Muscle layer of duodenum (tissue), 2 donors: ENCODE data around the gene FEV.

Experiments used
- H3K27ac ChIP-seq: one replicate; pipeline ENCODE4 v1.7.0; 2013; ENCODE audit warnings: mild to moderate bottlenecking, low read length
- H3K27me3 ChIP-seq: one replicate; pipeline ENCODE4 v1.7.0; 2013; ENCODE audit warnings: low read depth, mild to moderate bottlenecking, control low read depth, low read length
- H3K36me3 ChIP-seq, 2 donors: one replicate each; pipeline ENCODE4 v1.7.0; 2013; ENCODE audit warnings: low read length in 2 of 2, control low read depth in 1 of 2, mild to moderate bottlenecking in 1 of 2; ENCODE audit not compliant: insufficient read depth in 2 of 2, control insufficient read depth in 1 of 2
- H3K4me1 ChIP-seq, 2 donors: one replicate each; pipeline ENCODE4 v1.7.0; 2013; ENCODE audit warnings: low read length in 2 of 2, mild to moderate bottlenecking in 2 of 2, control low read depth in 1 of 2, moderate library complexity in 1 of 2; ENCODE audit not compliant: insufficient read depth in 2 of 2, control insufficient read depth in 1 of 2
- H3K4me3 ChIP-seq, 2 donors: one replicate each; pipeline ENCODE4 v1.7.0; 2013; ENCODE audit warnings: low read length in 2 of 2, low read depth in 1 of 2, mild to moderate bottlenecking in 1 of 2
- H3K9me3 ChIP-seq, 2 donors: one replicate each; pipeline ENCODE4 v1.7.0; 2013; ENCODE audit warnings: low read length in 2 of 2, control low read depth in 1 of 2, mild to moderate bottlenecking in 1 of 2; ENCODE audit not compliant: control insufficient read depth in 1 of 2
- donor health status: healthy.

Gene FEV

DNA sequence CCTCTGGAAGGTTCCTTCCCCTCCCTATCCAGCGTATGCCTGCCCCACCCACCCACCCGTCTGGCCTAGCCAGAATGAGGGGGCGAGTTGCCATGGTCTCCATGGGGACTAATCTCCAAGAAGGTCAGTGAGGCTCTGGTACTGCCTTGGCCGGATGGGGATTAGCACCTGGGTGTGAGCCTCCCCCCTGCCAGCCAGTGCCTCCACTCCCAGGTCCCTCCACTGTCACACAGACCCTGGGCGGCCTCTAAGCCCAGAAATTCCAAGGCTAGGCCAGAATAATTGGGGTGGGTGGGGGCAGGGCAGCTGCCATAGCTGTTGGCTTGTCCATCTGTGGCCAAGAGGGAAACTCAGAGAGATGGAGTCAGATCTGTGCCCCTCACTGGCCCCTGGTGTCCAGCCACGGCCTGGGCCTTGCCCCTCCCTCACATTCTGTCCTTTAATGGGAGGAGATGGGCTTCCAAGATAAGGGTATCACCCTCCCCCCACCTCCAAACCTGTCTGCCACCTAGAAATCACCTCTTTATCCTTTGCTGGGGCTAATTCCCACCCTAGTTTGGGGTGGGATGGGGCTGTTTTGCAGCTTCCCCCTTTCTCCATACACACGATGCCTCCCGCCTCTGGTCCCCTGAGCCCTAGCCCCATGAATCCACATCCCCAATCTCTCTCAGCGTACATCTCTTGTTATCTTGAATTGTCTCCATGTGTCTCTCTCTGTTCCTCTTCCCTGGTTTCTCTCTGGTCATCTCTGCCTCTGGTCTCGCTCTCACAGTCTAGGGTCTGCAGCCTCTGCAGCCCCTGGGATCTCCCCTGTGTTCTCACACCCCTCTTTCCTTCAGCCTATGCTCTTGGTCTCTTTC, 14.3 kb upstream of the FEV start:
- H3K4me1 ChIP-seq = peaks cover 0 to 35% of the 10 kb centered on the region in 2 donors
- no peak overlapping the region for H3K4me3 ChIP-seq
- H3K36me3 ChIP-seq = no peaks in the 10 kb centered on the region
- H3K27me3 ChIP-seq = peaks cover 61% of the 10 kb centered on the region
- H3K9me3 ChIP-seq = no peaks in the 10 kb centered on the region
- H3K27ac ChIP-seq = no peak overlapping the region

DNA sequence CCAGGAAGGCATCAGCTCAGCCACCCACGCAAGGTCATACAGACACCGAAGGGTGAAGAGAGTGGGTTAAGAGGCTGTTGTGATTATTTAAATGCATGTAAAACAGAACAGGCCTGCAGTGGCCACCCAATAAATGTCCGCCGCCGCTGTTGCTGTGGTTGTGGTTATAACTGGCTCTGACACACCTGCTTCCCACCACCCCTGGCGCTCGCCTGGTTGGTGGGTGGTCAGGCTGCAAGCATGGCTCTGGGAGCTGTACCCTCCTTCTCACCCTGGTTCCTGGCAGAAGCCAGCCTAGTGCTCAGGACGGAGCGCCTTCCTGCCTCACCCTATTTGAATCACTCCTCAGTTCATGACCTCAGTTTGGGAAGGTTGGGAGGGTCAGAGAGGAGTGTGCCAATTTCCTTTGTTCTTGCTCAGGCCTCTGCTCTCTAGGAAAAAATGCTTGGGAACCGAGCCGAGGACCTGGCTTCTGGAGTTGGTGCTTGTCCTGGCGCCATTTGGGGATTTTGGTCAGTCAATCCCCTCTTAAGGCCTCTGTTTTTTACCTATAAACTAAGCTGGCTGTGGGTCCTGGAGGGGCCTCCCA, 13.5 kb upstream of the FEV start:
- Histone ChIP-seq H3K27me3 (peaks cover 61% of the 10 kb centered on the region), H3K36me3 (no peaks in the 10 kb centered on the region), H3K4me1 (peaks cover 2 to 42% of the 10 kb centered on the region in 2 donors), H3K27ac (no peak overlapping the region), H3K9me3 (no peaks in the 10 kb centered on the region), H3K4me3 (no peak overlapping the region)

DNA sequence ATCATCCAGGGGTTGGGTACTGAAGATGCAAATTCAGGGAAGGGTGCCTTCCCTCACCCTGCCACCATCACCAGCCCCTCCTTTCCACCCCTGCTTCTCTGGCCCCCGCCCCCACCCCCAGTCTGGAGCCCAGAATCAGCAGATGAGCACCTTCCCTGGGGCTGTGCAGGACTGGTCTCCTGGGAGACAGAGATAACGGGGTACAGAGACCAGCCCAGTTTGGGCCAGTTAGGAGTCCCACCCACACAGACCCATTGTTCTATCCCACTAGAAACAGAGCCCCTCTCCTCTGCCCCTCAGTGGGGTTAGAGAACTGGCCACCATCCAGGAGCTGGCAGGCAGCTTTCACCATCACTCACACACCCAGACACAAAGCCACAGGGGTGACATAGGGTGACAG, 12.7 kb upstream of the FEV start:
- no peaks in the 10 kb centered on the region for H3K9me3 ChIP-seq
- peaks cover 3 to 44% of the 10 kb centered on the region in 2 donors for H3K4me1 ChIP-seq
- no peak overlapping the region for H3K4me3 ChIP-seq
- no peak overlapping the region for H3K27ac ChIP-seq
- no peaks in the 10 kb centered on the region for H3K36me3 ChIP-seq
- peaks cover 61% of the 10 kb centered on the region for H3K27me3 ChIP-seq

DNA sequence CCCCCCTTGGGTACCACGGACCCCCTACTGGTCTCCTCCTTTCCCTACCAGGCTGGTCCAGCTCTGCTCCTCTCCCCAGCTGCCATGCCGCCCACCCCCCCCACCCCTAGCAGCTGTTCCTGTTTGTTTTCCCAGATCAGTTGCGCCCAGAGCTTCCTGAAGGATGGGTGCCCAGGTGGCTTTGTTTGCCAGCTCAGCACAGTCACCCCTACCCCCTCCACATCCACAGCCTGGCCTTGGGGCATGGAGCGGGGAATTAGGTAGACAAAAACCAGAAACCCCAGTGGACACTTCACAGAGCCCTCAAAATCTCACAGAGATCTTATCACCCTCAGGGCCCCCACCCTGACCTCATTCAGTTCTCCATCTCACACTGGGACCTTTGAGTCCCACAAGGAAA, 12.0 kb upstream of the FEV start:
- Histone ChIP-seq H3K4me3 (no peak overlapping the region), H3K27me3 (peaks cover 61% of the 10 kb centered on the region), H3K4me1 (peaks cover 3 to 39% of the 10 kb centered on the region in 2 donors), H3K36me3 (no peaks in the 10 kb centered on the region), H3K27ac (no peak overlapping the region), H3K9me3 (no peaks in the 10 kb centered on the region)

DNA sequence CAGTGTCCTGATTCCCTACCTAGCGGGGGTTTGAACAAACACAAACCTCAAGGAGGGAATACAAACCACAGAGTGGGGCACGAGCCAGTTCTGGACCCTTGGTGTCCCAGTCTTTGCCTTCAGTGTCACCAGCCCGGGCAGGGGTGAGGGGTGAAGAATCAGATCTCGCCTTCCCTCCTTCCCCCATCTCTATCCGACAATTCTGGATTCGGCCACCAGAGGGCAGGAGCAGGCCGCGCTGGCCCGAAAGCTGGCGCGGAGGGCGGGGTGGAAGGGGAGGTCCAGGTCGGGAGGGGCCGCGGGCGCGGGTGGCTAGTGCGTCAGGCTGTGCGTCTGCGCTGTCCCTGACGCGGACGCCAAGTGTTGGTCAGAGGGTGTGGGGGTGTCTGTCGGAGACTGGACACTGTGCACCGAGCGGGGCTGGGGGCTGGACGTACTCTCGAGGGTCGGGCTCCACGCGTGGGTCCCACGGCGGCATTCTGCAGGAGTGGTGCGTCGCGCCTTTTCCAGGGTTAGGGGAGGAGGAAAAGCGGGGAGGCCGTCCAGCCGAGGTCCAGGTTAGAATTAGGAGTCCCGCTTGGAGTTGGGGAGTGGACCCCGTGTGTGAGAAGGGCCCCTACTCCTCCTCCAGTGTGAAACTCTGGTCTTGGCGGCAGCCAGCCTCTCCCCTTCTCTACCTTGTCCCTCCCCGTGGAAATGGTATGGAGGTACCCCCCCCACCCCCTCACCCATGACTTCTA, 11.2 kb upstream of the FEV start:
- Histone ChIP-seq H3K27me3 (peaks cover 61% of the 10 kb centered on the region), H3K9me3 (no peaks in the 10 kb centered on the region), H3K27ac (no peak overlapping the region), H3K36me3 (no peaks in the 10 kb centered on the region), H3K4me1 (peaks cover 3 to 31% of the 10 kb centered on the region in 2 donors), H3K4me3 (peak overlapping the region; percentile 42 to 57)

GRCh38 chr2:218995561-218995960, 10.6 kb upstream of the FEV start:
- H3K36me3 ChIP-seq = no peaks in the 10 kb centered on the region
- H3K9me3 ChIP-seq = no peaks in the 10 kb centered on the region
- H3K27ac ChIP-seq = no peak overlapping the region
- H3K4me1 ChIP-seq = peaks cover 3 to 31% of the 10 kb centered on the region in 2 donors
- H3K27me3 ChIP-seq = peaks cover 61% of the 10 kb centered on the region
- H3K4me3 ChIP-seq = no peak overlapping the region

- no peaks in the 10 kb centered on the region for H3K36me3 ChIP-seq
- H3K27me3 ChIP-seq = peaks cover 63% of the 10 kb centered on the region
- peaks cover 3 to 31% of the 10 kb centered on the region in 2 donors for H3K4me1 ChIP-seq
- H3K27ac ChIP-seq = no peak within 1 kb of the TSS
- H3K4me3 ChIP-seq = peak within 1 kb of the TSS; percentile 44 to 64
- no peaks in the 10 kb centered on the region for H3K9me3 ChIP-seq
These were observed 8.6 kb upstream of the FEV start, which contains the start of gene CRYBA2 for GRCh38 chr2:218993345-218994315. Gene CRYBA2, minus strand, starts transcription at chr2:218993422. Its CDS starts 246 bp downstream, at chr2:218993176.

GRCh38 chr2:218992703-218993344, 7.8 kb upstream of the FEV start:
- H3K4me3 ChIP-seq = peak overlapping the region in 1 of 2 donors; percentile 64

GRCh38 chr2:218992196-218992595, 7.2 kb upstream of the FEV start:
- Histone ChIP-seq H3K36me3 (no peaks in the 10 kb centered on the region), H3K9me3 (no peaks in the 10 kb centered on the region), H3K4me1 (peaks cover 3 to 31% of the 10 kb centered on the region in 2 donors), H3K27me3 (peaks cover 73% of the 10 kb centered on the region), H3K4me3 (no peak overlapping the region), H3K27ac (no peak overlapping the region)

More at GRCh38 chr2:218992703-218993344, 7.8 kb upstream of the FEV start:
- no peak overlapping the region for H3K27ac ChIP-seq
- H3K4me1 ChIP-seq = peaks cover 3 to 31% of the 10 kb centered on the region in 2 donors
- no peaks in the 10 kb centered on the region for H3K36me3 ChIP-seq
- H3K27me3 ChIP-seq = peaks cover 69% of the 10 kb centered on the region
- H3K9me3 ChIP-seq = no peaks in the 10 kb centered on the region

DNA sequence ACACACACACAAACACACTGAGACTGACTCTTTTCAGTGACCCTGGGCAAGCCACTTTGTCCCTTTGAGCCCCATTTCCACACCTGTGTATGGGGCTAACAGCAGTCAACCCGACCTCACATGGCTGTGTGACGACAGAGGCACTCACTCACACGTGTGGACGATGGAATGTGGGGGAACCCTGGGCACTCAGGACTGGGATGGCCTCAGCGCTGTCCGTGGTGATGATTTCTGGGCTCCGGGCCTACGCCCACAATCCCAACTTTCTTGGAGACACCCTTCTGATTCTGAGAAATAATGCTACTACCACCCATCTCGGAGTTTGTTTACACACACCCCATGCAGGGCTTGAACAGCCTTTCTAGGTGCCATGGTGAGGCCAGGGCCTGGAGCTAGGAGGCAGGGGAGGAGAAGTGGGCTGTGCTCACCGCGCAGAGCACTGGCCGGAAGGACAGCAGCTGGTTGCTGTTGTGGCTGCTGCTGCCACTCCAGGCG, 6.7 kb upstream of the FEV start:
- Histone ChIP-seq H3K9me3 (no peaks in the 10 kb centered on the region), H3K27me3 (peaks cover 78% of the 10 kb centered on the region), H3K4me3 (no peak overlapping the region), H3K36me3 (no peaks in the 10 kb centered on the region), H3K4me1 (peaks cover 3 to 31% of the 10 kb centered on the region in 2 donors), H3K27ac (no peak overlapping the region)
